Measurements from ENCODE around the gene MED14.

DNA sequence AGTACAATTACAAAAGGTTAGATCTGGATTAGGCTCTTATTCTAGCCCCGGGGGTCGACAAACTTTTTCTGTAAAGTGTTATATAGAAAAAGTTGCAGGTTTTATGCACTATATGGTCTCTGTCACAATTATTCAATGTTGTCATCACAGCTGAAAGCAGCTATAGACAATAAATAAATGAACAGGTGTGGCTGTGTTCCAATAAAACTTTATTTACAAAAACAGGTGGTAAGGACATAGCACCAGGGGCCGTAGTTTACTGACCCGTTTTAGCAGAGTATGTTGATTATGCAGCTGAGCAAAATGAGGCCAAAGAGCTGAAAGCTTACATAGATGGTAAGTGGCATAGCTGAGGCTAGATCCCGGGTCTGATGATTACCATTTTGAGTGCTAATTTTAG, 75.0 kb downstream of the MED14 start:
- TF ChIP-seq, protein P1, sequence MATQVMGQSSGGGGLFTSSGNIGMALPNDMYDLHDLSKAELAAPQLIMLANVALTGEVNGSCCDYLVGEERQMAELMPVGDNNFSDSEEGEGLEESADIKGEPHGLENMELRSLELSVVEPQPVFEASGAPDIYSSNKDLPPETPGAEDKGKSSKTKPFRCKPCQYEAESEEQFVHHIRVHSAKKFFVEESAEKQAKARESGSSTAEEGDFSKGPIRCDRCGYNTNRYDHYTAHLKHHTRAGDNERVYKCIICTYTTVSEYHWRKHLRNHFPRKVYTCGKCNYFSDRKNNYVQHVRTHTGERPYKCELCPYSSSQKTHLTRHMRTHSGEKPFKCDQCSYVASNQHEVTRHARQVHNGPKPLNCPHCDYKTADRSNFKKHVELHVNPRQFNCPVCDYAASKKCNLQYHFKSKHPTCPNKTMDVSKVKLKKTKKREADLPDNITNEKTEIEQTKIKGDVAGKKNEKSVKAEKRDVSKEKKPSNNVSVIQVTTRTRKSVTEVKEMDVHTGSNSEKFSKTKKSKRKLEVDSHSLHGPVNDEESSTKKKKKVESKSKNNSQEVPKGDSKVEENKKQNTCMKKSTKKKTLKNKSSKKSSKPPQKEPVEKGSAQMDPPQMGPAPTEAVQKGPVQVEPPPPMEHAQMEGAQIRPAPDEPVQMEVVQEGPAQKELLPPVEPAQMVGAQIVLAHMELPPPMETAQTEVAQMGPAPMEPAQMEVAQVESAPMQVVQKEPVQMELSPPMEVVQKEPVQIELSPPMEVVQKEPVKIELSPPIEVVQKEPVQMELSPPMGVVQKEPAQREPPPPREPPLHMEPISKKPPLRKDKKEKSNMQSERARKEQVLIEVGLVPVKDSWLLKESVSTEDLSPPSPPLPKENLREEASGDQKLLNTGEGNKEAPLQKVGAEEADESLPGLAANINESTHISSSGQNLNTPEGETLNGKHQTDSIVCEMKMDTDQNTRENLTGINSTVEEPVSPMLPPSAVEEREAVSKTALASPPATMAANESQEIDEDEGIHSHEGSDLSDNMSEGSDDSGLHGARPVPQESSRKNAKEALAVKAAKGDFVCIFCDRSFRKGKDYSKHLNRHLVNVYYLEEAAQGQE (IDR thresholded peaks at IDR 0.05; ENCODE audit: insufficient read depth in 1 of 2, low read depth in 2 of 2, low read length in 2 of 2), result no peak
- TF ChIP-seq SIN3A (IDR thresholded peaks at IDR 0.05; ENCODE audit: borderline replicate concordance, insufficient read depth, low read length) (no peak), POLR2AphosphoS5 (IDR thresholded peaks at IDR 0.05; ENCODE audit: low read depth, low read length) (no peak), TAF1 (IDR thresholded peaks at IDR 0.05; ENCODE audit: borderline replicate concordance, insufficient read depth, low read length) (no peak), FOXP2 (optimal IDR thresholded peaks at IDR 0.05; ENCODE audit: borderline replicate concordance, extremely low read depth, extremely low read length, insufficient read depth) (no peak)
